HL-60 (cell line): ENCODE measurements around the gene RNU5D-1.

Experiments
- DNase-seq, 2 experiments: peaks; one replicate each; pipeline ENCODE4 v3.0.0-alpha.2; 2010 to 2020; ENCODE audit warnings: low read depth in 1 of 2, low spot score in 1 of 2
- H3K27ac ChIP-seq: fragments of 250-450 bp; sonication (Bioruptor Pico); replicated peaks from 2 replicates; pipeline ENCODE4 v1.5.1; 2020; ENCODE audit warnings: mild to moderate bottlenecking, moderate library complexity
- H3K27me3 ChIP-seq: fragments of 250-450 bp; sonication (Bioruptor Pico); 2 replicates; pipeline ENCODE4 v1.5.1; 2021; ENCODE audit warnings: mild to moderate bottlenecking, moderate library complexity; ENCODE audit not compliant: insufficient read depth, poor library complexity, severe bottlenecking
- H3K4me3 ChIP-seq: replicated peaks from 2 replicates; pipeline ENCODE4 v1.5.1; 2011; ENCODE audit warnings: mild to moderate bottlenecking, control low read depth, low read length; ENCODE audit not compliant: insufficient read depth
- GABPA ChIP-seq: IDR thresholded peaks from 2 replicates; pipeline ENCODE4 v1.6.1; 2012; ENCODE audit warnings: low read depth
- POLR2AphosphoS5 ChIP-seq: IDR thresholded peaks from 2 replicates; pipeline ENCODE4 v1.6.1; 2012; ENCODE audit warnings: low read depth
- SPI1 ChIP-seq: IDR thresholded peaks from 2 replicates; pipeline ENCODE4 v1.6.1; 2012; ENCODE audit warnings: low read depth, mild to moderate bottlenecking, borderline replicate concordance
- long read RNA-seq: library from polyadenylated mRNA; unstranded; transcript quantifications from one replicate; pipeline ENCODE4 v2.0.0, GENCODE V29; 2020
- TF ChIP-seq, protein P1 (sequence below): IDR thresholded peaks from one replicate; pipeline ENCODE4 v1.5.1; 2011; ENCODE audit warnings: low read length, control low read depth, inconsistent platforms; ENCODE audit not compliant: insufficient read depth
- TF ChIP-seq, protein P2 (sequence below): IDR thresholded peaks from 2 replicates; pipeline ENCODE4 v1.6.1; 2012; ENCODE audit warnings: low read depth; ENCODE audit not compliant: insufficient replicate concordance

RNU5D-1 gene
- long read RNA-seq, partial matches to known transcripts, result 0 of 1 reads
- long read RNA-seq, other reads (novel, unspliced or antisense), result 0 of 1 reads

- TF ChIP-seq SPI1 (peak; percentile 29; the same call in 1 of the 2 replicates), GABPA (peak; percentile 38; the same call in 1 of the 2 replicates), POLR2AphosphoS5 (peak; percentile 99)
- TF ChIP-seq, protein P1, sequence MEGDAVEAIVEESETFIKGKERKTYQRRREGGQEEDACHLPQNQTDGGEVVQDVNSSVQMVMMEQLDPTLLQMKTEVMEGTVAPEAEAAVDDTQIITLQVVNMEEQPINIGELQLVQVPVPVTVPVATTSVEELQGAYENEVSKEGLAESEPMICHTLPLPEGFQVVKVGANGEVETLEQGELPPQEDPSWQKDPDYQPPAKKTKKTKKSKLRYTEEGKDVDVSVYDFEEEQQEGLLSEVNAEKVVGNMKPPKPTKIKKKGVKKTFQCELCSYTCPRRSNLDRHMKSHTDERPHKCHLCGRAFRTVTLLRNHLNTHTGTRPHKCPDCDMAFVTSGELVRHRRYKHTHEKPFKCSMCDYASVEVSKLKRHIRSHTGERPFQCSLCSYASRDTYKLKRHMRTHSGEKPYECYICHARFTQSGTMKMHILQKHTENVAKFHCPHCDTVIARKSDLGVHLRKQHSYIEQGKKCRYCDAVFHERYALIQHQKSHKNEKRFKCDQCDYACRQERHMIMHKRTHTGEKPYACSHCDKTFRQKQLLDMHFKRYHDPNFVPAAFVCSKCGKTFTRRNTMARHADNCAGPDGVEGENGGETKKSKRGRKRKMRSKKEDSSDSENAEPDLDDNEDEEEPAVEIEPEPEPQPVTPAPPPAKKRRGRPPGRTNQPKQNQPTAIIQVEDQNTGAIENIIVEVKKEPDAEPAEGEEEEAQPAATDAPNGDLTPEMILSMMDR, result peak; percentile 73
- TF ChIP-seq, protein P2, sequence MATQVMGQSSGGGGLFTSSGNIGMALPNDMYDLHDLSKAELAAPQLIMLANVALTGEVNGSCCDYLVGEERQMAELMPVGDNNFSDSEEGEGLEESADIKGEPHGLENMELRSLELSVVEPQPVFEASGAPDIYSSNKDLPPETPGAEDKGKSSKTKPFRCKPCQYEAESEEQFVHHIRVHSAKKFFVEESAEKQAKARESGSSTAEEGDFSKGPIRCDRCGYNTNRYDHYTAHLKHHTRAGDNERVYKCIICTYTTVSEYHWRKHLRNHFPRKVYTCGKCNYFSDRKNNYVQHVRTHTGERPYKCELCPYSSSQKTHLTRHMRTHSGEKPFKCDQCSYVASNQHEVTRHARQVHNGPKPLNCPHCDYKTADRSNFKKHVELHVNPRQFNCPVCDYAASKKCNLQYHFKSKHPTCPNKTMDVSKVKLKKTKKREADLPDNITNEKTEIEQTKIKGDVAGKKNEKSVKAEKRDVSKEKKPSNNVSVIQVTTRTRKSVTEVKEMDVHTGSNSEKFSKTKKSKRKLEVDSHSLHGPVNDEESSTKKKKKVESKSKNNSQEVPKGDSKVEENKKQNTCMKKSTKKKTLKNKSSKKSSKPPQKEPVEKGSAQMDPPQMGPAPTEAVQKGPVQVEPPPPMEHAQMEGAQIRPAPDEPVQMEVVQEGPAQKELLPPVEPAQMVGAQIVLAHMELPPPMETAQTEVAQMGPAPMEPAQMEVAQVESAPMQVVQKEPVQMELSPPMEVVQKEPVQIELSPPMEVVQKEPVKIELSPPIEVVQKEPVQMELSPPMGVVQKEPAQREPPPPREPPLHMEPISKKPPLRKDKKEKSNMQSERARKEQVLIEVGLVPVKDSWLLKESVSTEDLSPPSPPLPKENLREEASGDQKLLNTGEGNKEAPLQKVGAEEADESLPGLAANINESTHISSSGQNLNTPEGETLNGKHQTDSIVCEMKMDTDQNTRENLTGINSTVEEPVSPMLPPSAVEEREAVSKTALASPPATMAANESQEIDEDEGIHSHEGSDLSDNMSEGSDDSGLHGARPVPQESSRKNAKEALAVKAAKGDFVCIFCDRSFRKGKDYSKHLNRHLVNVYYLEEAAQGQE, result peak; percentile 10
- no peak within 1 kb of the TSS for H3K4me3 ChIP-seq
- DNase-seq, result peak; percentile 84 to 96
- H3K27me3 ChIP-seq, result no peaks in the 10 kb centered on the region
- peak within 1 kb of the TSS; percentile 100 for H3K27ac ChIP-seq
These were observed at the start of gene RNU5D-1 for GRCh38 chr1:44730741-44731512. Gene RNU5D-1, minus strand, starts transcription at chr1:44731170.

GRCh38 chr1:44780583-44781121, 49.7 kb upstream of the RNU5D-1 start:
- DNase-seq, result no peak
- no peaks in the 10 kb centered on the region for H3K27me3 ChIP-seq

DNA sequence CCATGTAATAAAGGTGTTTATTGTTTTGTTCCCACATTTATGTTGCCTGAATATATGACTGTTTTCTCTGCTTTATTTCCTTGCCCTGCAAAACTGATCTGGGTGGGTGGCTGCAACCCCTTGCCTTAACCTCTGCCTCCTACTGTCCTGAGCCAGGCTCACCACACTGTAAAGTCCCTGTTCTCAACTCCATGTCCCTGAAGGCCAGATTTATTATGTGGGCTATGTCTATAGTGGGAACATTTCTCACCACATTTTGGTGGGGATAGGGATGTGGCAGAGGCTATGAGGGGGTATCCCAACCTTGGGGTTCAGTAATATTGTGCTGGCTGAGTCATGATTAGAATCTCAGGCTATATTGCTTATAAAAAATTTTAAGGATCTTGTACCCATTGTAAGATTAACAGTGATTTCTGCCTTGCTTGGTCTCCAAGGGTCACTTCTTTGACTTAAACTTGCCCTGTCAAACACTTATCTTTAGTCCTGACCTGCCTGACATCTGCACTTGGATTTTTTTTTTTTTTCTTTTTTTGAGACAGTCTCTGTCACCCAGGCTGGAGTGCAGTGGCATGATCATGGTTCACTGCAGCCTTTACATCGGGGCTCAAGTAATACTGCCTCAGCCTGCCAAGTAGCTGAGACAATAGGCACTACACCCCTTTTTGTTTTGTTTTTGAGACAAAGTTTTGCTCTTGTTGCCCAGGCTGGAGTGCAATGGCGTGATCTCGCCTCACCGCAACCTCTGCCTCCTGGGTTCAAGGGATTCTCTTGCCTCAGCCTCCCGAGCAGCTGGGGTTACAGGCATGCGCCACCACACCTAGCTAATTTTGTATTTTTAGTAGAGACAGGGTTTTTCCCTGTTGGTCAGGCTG, 48.0 kb upstream of the RNU5D-1 start:
- Histone ChIP-seq H3K4me3 (no peak overlapping the region), H3K27ac (no peak overlapping the region)

More at GRCh38 chr1:44780583-44781121, 49.7 kb upstream of the RNU5D-1 start:
- TF ChIP-seq POLR2AphosphoS5, result peak; percentile 70; the same call in 1 of the 2 replicates
- TF ChIP-seq GABPA, result no peak
- Histone ChIP-seq H3K4me3 (no peak overlapping the region), H3K27ac (no peak overlapping the region)

More for the DNA sequence above, 48.0 kb upstream of the RNU5D-1 start:
- no peaks in the 10 kb centered on the region for H3K27me3 ChIP-seq
- TF ChIP-seq, protein P1, result no peak
- TF ChIP-seq, protein P2, result no peak
- TF ChIP-seq GABPA, result no peak
- no peak for TF ChIP-seq SPI1
- 0 out of 2 replicates have a peak, but pooled peaks have one; percentile 6 for TF ChIP-seq POLR2AphosphoS5
- DNase-seq, result no peak
